Skeletal muscle satellite cell (primary cell): ENCODE data around the gene NCR2.

Experiments
- H3K27me3 ChIP-seq: 2 replicates; pipeline ENCODE4 v1.7.0; 2013; ENCODE audit warnings: low read length; ENCODE audit not compliant: control insufficient read depth, insufficient read depth
- H3K36me3 ChIP-seq: 2 replicates; pipeline ENCODE4 v1.7.0; 2013; ENCODE audit warnings: mild to moderate bottlenecking, control low read depth, low read length; ENCODE audit not compliant: insufficient read depth
- H3K4me1 ChIP-seq: 2 replicates; pipeline ENCODE4 v1.7.0; 2013; ENCODE audit warnings: low read length; ENCODE audit not compliant: control insufficient read depth, insufficient read depth
- H3K4me2 ChIP-seq: 2 replicates; pipeline ENCODE4 v1.7.0; 2013; ENCODE audit warnings: mild to moderate bottlenecking, low read length
- H3K4me3 ChIP-seq: 2 replicates; pipeline ENCODE4 v1.7.0; 2013; ENCODE audit warnings: low read length
- H3K9ac ChIP-seq: 2 replicates; pipeline ENCODE4 v1.7.0; 2013; ENCODE audit warnings: mild to moderate bottlenecking, low read depth, low read length, moderate library complexity
- H3K9me3 ChIP-seq: replicated peaks from 2 replicates; pipeline ENCODE4 v1.7.0; 2013; ENCODE audit warnings: mild to moderate bottlenecking, control low read depth, low read length

The NCR2 gene

GRCh38 chr6:41332842-41333736, 2.3 kb upstream of the NCR2 start:
- peaks cover 52% of the 10 kb centered on the region for H3K27me3 ChIP-seq
- no peak overlapping the region for H3K4me3 ChIP-seq

GRCh38 chr6:41334482-41335040, 847 bp upstream of the NCR2 start:
- no peaks in the 10 kb centered on the region for H3K4me1 ChIP-seq
- no peak overlapping the region for H3K4me2 ChIP-seq
- no peak overlapping the region for H3K9ac ChIP-seq
- H3K36me3 ChIP-seq = no peaks in the 10 kb centered on the region
- no peaks in the 10 kb centered on the region for H3K9me3 ChIP-seq
- H3K4me3 ChIP-seq = no peak overlapping the region
- peaks cover 48% of the 10 kb centered on the region for H3K27me3 ChIP-seq

More at GRCh38 chr6:41332842-41333736, 2.3 kb upstream of the NCR2 start:
- no peaks in the 10 kb centered on the region for H3K36me3 ChIP-seq
- H3K4me1 ChIP-seq = no peaks in the 10 kb centered on the region
- no peak overlapping the region for H3K4me2 ChIP-seq
- no peak overlapping the region for H3K9ac ChIP-seq
- no peaks in the 10 kb centered on the region for H3K9me3 ChIP-seq

GRCh38 chr6:41335943-41336342, 535 bp downstream of the NCR2 start:
- Histone ChIP-seq H3K27me3 (peaks cover 44% of the 10 kb centered on the region), H3K4me3 (no peak overlapping the region)

GRCh38 chr6:41336824-41337223, 1.4 kb downstream of the NCR2 start:
- no peaks in the 10 kb centered on the region for H3K4me1 ChIP-seq
- H3K27me3 ChIP-seq = peaks cover 39% of the 10 kb centered on the region
- H3K36me3 ChIP-seq = no peaks in the 10 kb centered on the region
- H3K9ac ChIP-seq = no peak overlapping the region
- no peak overlapping the region for H3K4me2 ChIP-seq
- no peaks in the 10 kb centered on the region for H3K9me3 ChIP-seq
- H3K4me3 ChIP-seq = no peak overlapping the region

More at GRCh38 chr6:41335943-41336342, 535 bp downstream of the NCR2 start:
- Histone ChIP-seq H3K4me1 (no peaks in the 10 kb centered on the region), H3K4me2 (no peak overlapping the region), H3K9me3 (no peaks in the 10 kb centered on the region), H3K9ac (no peak overlapping the region), H3K36me3 (no peaks in the 10 kb centered on the region)

- Histone ChIP-seq H3K27me3 (peaks cover 41% of the 10 kb centered on the region), H3K4me1 (no peaks in the 10 kb centered on the region), H3K9me3 (no peaks in the 10 kb centered on the region), H3K36me3 (no peaks in the 10 kb centered on the region), H3K4me3 (no peak overlapping the region), H3K9ac (no peak overlapping the region), H3K4me2 (no peak overlapping the region)
Observed at GRCh38 chr6:41337709-41338108, 2.3 kb downstream of the NCR2 start.

GRCh38 chr6:41338659-41339058, 3.3 kb downstream of the NCR2 start:
- Histone ChIP-seq H3K27me3 (peaks cover 38% of the 10 kb centered on the region), H3K36me3 (no peaks in the 10 kb centered on the region), H3K4me2 (no peak overlapping the region), H3K9ac (no peak overlapping the region), H3K9me3 (no peaks in the 10 kb centered on the region), H3K4me3 (no peak overlapping the region), H3K4me1 (no peaks in the 10 kb centered on the region)

GRCh38 chr6:41341580-41341979, 6.2 kb downstream of the NCR2 start:
- Histone ChIP-seq H3K9ac (no peak overlapping the region), H3K27me3 (peaks cover 31% of the 10 kb centered on the region), H3K36me3 (no peaks in the 10 kb centered on the region), H3K4me1 (no peaks in the 10 kb centered on the region), H3K9me3 (no peaks in the 10 kb centered on the region), H3K4me2 (no peak overlapping the region), H3K4me3 (no peak overlapping the region)

- Histone ChIP-seq H3K36me3 (no peaks in the 10 kb centered on the region), H3K4me3 (no peak overlapping the region), H3K9me3 (no peaks in the 10 kb centered on the region), H3K4me2 (no peak overlapping the region), H3K27me3 (peaks cover 27% of the 10 kb centered on the region), H3K4me1 (no peaks in the 10 kb centered on the region), H3K9ac (no peak overlapping the region)
Observed at GRCh38 chr6:41342241-41342640, 6.8 kb downstream of the NCR2 start.

GRCh38 chr6:41343641-41344187, 8.3 kb downstream of the NCR2 start:
- Histone ChIP-seq H3K9me3 (peaks cover 4% of the 10 kb centered on the region), H3K4me1 (no peaks in the 10 kb centered on the region), H3K4me2 (no peak overlapping the region), H3K27me3 (peaks cover 17% of the 10 kb centered on the region), H3K9ac (no peak overlapping the region), H3K4me3 (no peak overlapping the region), H3K36me3 (no peaks in the 10 kb centered on the region)

- Histone ChIP-seq H3K4me1 (no peaks in the 10 kb centered on the region), H3K4me2 (no peak overlapping the region), H3K27me3 (peaks cover 20% of the 10 kb centered on the region), H3K4me3 (no peak overlapping the region), H3K36me3 (no peaks in the 10 kb centered on the region), H3K9ac (no peak overlapping the region), H3K9me3 (peaks cover 4% of the 10 kb centered on the region)
Observed at GRCh38 chr6:41344876-41345275, 9.5 kb downstream of the NCR2 start.

GRCh38 chr6:41345901-41346300, 10.5 kb downstream of the NCR2 start:
- peaks cover 4% of the 10 kb centered on the region for H3K9me3 ChIP-seq
- no peak overlapping the region for H3K4me3 ChIP-seq
- no peak overlapping the region for H3K4me2 ChIP-seq

More at GRCh38 chr6:41345901-41346300, 10.5 kb downstream of the NCR2 start:
- Histone ChIP-seq H3K27me3 (peaks cover 30% of the 10 kb centered on the region), H3K36me3 (no peaks in the 10 kb centered on the region), H3K4me1 (no peaks in the 10 kb centered on the region), H3K9ac (no peak overlapping the region)
